PC-3 (cell line): Measurements from ENCODE around the gene TUBB.

Experiments used
- EZH2phosphoT487 ChIP-seq: fragments of 300-600 bp; sonication (generic); IDR thresholded peaks from 2 replicates; pipeline ENCODE4 v1.6.1; 2018; ENCODE audit warnings: mild to moderate bottlenecking, antibody characterized with exemption, low read length, borderline replicate concordance
- TF ChIP-seq, protein P1 (sequence below): fragments of 300-600 bp; sonication (generic); conservative IDR thresholded peaks from 2 replicates; pipeline ENCODE4 v1.5.1; 2017; ENCODE audit warnings: antibody characterized with exemption, low read depth, mild to moderate bottlenecking, low read length

DNA sequence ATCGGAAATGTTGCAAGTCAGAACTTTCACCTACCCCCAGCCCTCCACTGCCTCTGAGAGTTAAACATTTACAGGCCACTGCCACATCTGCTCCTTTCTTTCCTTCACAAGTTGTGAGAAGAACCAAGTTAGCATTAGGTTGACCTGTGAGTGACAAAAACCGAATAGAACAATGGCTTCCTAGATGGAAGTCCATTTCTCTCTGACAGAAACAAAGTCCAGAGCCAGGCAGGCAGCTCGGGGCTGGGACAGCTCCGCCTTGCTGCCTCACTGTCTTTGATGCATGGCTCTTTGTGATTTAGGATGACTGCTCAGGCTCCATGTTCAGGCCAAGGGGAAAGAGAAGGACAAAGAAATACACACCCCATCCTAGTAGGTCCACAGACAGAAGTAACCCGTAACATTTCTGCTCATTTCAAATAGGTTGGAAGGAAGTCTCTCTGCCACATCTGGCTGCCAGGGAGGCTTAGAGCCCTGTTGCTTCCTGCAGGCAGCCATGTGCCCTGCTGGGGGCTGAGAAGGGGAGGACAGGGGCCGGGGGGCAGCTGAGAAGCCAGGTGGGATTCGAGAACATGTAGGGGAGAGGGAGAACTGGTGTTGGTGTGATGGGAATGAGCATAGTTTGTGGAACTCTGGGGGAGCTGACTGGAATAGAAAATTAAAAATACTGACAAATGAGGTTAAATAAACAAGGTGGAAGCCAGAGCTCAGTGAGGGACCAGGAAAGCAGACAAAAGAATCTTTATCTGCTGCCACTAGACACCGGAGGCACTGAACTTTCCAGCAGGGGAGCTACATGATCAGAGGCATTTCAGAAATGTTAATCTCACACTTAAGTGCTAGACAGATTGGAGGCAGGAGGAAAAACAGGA is 43.7 kb downstream of the TUBB start:
- TF ChIP-seq, protein P1, sequence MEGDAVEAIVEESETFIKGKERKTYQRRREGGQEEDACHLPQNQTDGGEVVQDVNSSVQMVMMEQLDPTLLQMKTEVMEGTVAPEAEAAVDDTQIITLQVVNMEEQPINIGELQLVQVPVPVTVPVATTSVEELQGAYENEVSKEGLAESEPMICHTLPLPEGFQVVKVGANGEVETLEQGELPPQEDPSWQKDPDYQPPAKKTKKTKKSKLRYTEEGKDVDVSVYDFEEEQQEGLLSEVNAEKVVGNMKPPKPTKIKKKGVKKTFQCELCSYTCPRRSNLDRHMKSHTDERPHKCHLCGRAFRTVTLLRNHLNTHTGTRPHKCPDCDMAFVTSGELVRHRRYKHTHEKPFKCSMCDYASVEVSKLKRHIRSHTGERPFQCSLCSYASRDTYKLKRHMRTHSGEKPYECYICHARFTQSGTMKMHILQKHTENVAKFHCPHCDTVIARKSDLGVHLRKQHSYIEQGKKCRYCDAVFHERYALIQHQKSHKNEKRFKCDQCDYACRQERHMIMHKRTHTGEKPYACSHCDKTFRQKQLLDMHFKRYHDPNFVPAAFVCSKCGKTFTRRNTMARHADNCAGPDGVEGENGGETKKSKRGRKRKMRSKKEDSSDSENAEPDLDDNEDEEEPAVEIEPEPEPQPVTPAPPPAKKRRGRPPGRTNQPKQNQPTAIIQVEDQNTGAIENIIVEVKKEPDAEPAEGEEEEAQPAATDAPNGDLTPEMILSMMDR = no peak
- no peak for TF ChIP-seq EZH2phosphoT487
